Naive thymus-derived CD8-positive, alpha-beta T cell (primary cell): Measurements from ENCODE around the gene ZIC5. TPM values are rescaled to one million over a fixed set of nuclear protein-coding genes. Genes with fewer than 3 reads are reported as not detected.
A peak's percentile ranks its signal among the peaks of the same experiment; 100 is the strongest.
"Not testable (repeated sequence)": the region's sequence is repeated elsewhere in the genome, so short reads cannot be mapped to it uniquely, and the experiment has no call there.

Experiments used
- ATAC-seq, 2 donors: fragments of 150-1000 bp; cut with Tn5 transposase in 1 of 2; sonication (Bioruptor Pico), chemical (Tn5 transposase) in 1 of 2; 1 replicate in 1 of 2; 2 replicates in 1 of 2; pipeline ENCODE4 v1.10.0; 2021; ENCODE audit warnings: mild to moderate bottlenecking in 2 of 2, moderate library complexity in 2 of 2
- POLR2A ChIA-PET: fragments of 350-600 bp; sonication (Branson Sonifier 250); formaldehyde crosslinking; loops from one replicate; lab custom pipeline; 2021; ENCODE audit warnings: antibody characterized with exemption; lab: Charles Lee
- DNase-seq, 10 donors: peaks; one replicate each; pipeline versions ENCODE4 v3.0.0 to v3.0.0-alpha.2; 2020 to 2022
- H3K27ac Mint-ChIP-seq, 10 donors: one replicate each; pipeline ENCODE4 v1.8.0; 2020 to 2022; ENCODE audit warnings: mild to moderate bottlenecking in 10 of 10, mixed read lengths in 10 of 10, moderate library complexity in 4 of 10, inconsistent platforms in 1 of 10
- H3K27me3 Mint-ChIP-seq, 5 donors: one replicate each; pipeline ENCODE4 v1.8.0; 2021 to 2022; ENCODE audit warnings: mixed read lengths in 5 of 5
- H3K36me3 Mint-ChIP-seq, 3 donors: one replicate each; pipeline ENCODE4 v1.8.0; 2020 to 2022; ENCODE audit warnings: mixed read lengths in 3 of 3, mild to moderate bottlenecking in 2 of 3, inconsistent platforms in 1 of 3
- H3K4me1 Mint-ChIP-seq, 4 donors: one replicate each; pipeline ENCODE4 v1.8.0; 2021 to 2022; ENCODE audit warnings: mixed read lengths in 4 of 4
- H3K4me3 Mint-ChIP-seq, 10 donors: one replicate each; pipeline ENCODE4 v1.8.0; 2020 to 2022; ENCODE audit warnings: mild to moderate bottlenecking in 10 of 10, mixed read lengths in 10 of 10, moderate library complexity in 6 of 10, inconsistent platforms in 1 of 10
- H3K9me3 Mint-ChIP-seq, 9 donors: one replicate each; pipeline ENCODE4 v1.8.0; 2020 to 2022; ENCODE audit warnings: mixed read lengths in 9 of 9, mild to moderate bottlenecking in 3 of 9, inconsistent platforms in 1 of 9, moderate library complexity in 1 of 9
- polyA plus RNA-seq, 3 donors: library from polyadenylated mRNA; unstranded; fragments of 300-500 nt; fragmentation: Illumina TruSeq; gene quantifications; one replicate each; pipeline ENCODE4 v1.2.3, GENCODE V29; 2021
- total RNA-seq, 8 experiments: library from RNA in 2 of 8; stranded (reverse) in 2 of 8; gene quantifications; one replicate each; pipeline ENCODE4 v1.2.3 and lab custom pipeline; 2021 to 2026

Gene ZIC5
- total and polyA plus RNA-seq, 5 experiments from 2014 or later: not detected

- peaks cover 0 to 6% (median 6%) of the 10 kb centered on the region in 3 donors for H3K36me3 Mint-ChIP-seq
- peaks cover 32 to 98% (median 73%) of the 10 kb centered on the region in 5 donors for H3K27me3 Mint-ChIP-seq
- no peak for DNase-seq
- peak; percentile 36 to 37 for ATAC-seq
- H3K27ac Mint-ChIP-seq: peak overlapping the region in 1 of 10 donors; percentile 24
- H3K4me3 Mint-ChIP-seq: peak overlapping the region; percentile 45 to 84 (median 67)
- H3K9me3 Mint-ChIP-seq: peaks cover 0 to 7% (median 0%) of the 10 kb centered on the region in 9 donors
- peaks cover 13 to 38% (median 33%) of the 10 kb centered on the region in 4 donors for H3K4me1 Mint-ChIP-seq
- POLR2A ChIA-PET: interaction anchor here (0.6 kb wide), 1 partner anchor 289 kb away, joined by 3 read pairs; no protein-coding TSS in a partner anchor
These were observed 14.9 kb downstream of the ZIC5 start for GRCh38 chr13:99956473-99957349.

GRCh38 chr13:99955747-99956472, 15.7 kb downstream of the ZIC5 start:
- Mint-ChIP-seq H3K27me3 (peaks cover 30 to 98% (median 71%) of the 10 kb centered on the region in 5 donors), H3K27ac (peak overlapping the region in 1 of 10 donors; percentile 53), H3K4me3 (peak overlapping the region; percentile 40 to 84 (median 60)), H3K9me3 (peaks cover 0 to 7% (median 0%) of the 10 kb centered on the region in 9 donors), H3K4me1 (peaks cover 13 to 38% (median 33%) of the 10 kb centered on the region in 4 donors), H3K36me3 (peaks cover 0 to 6% (median 6%) of the 10 kb centered on the region in 3 donors)
- no peak for DNase-seq
- peak; percentile 14 to 25 for ATAC-seq
- POLR2A ChIA-PET: no interaction called here

GRCh38 chr13:99955107-99955746, 16.3 kb downstream of the ZIC5 start:
- peak overlapping the region in 1 of 10 donors; percentile 13 for H3K4me3 Mint-ChIP-seq

GRCh38 chr13:99953138-99953755, 18.3 kb downstream of the ZIC5 start:
- POLR2A ChIA-PET: interaction anchor here (1.2 kb wide), 1 partner anchor 16 kb away, joined by 3 read pairs; no protein-coding TSS in a partner anchor
- peaks cover 5 to 23% (median 17%) of the 10 kb centered on the region in 4 donors for H3K4me1 Mint-ChIP-seq
- no peak overlapping the region for H3K27ac Mint-ChIP-seq
- ATAC-seq: no peak
- no peak overlapping the region for H3K4me3 Mint-ChIP-seq
- H3K27me3 Mint-ChIP-seq: peaks cover 18 to 95% (median 64%) of the 10 kb centered on the region in 5 donors
- peaks cover 0 to 3% (median 0%) of the 10 kb centered on the region in 9 donors for H3K9me3 Mint-ChIP-seq
- no peak for DNase-seq
- peaks cover 0 to under 1% (median 0%) of the 10 kb centered on the region in 3 donors for H3K36me3 Mint-ChIP-seq

More at GRCh38 chr13:99955107-99955746, 16.3 kb downstream of the ZIC5 start:
- Mint-ChIP-seq H3K9me3 (peaks cover 0 to 7% (median 0%) of the 10 kb centered on the region in 9 donors), H3K36me3 (peaks cover 0 to 6% (median 6%) of the 10 kb centered on the region in 3 donors), H3K27me3 (peaks cover 28 to 98% (median 66%) of the 10 kb centered on the region in 5 donors), H3K4me1 (peaks cover 11 to 36% (median 31%) of the 10 kb centered on the region in 4 donors), H3K27ac (no peak overlapping the region)
- DNase-seq: no peak
- POLR2A ChIA-PET: no interaction called here
- no peak for ATAC-seq

GRCh38 chr13:99951666-99952065, 19.9 kb downstream of the ZIC5 start:
- not testable (repeated sequence) for ATAC-seq, DNase-seq, H3K27ac Mint-ChIP-seq, H3K4me3 Mint-ChIP-seq, H3K36me3 Mint-ChIP-seq, H3K9me3 Mint-ChIP-seq
- POLR2A ChIA-PET: interaction anchor here (1.0 kb wide), 1 partner anchor 23 kb away, joined by 3 read pairs; no protein-coding TSS in a partner anchor
- peaks cover 19 to 92% (median 66%) of the 10 kb centered on the region in 5 donors for H3K27me3 Mint-ChIP-seq
- H3K4me1 Mint-ChIP-seq: peaks cover 5 to 12% (median 8%) of the 10 kb centered on the region in 4 donors

GRCh38 chr13:99949679-99950413, 21.7 kb downstream of the ZIC5 start:
- Mint-ChIP-seq H3K27me3 (peaks cover 16 to 87% (median 58%) of the 10 kb centered on the region in 5 donors), H3K36me3 (no peaks in the 10 kb centered on the region), H3K27ac (no peak overlapping the region), H3K4me1 (no peaks in the 10 kb centered on the region), H3K4me3 (no peak overlapping the region), H3K9me3 (no peaks in the 10 kb centered on the region)
- DNase-seq (no peak), ATAC-seq (no peak)
- POLR2A ChIA-PET: no interaction called here

- ATAC-seq (no peak), DNase-seq (no peak)
- no peaks in the 10 kb centered on the region for H3K36me3 Mint-ChIP-seq
- no peaks in the 10 kb centered on the region for H3K9me3 Mint-ChIP-seq
- POLR2A ChIA-PET: no interaction called here
- H3K27me3 Mint-ChIP-seq: peaks cover 18 to 80% (median 55%) of the 10 kb centered on the region in 5 donors
- no peak overlapping the region for H3K4me3 Mint-ChIP-seq
- H3K27ac Mint-ChIP-seq: no peak overlapping the region
- H3K4me1 Mint-ChIP-seq: no peaks in the 10 kb centered on the region
These were observed 22.5 kb downstream of the ZIC5 start for GRCh38 chr13:99948907-99949678.

GRCh38 chr13:99948411-99948810, 23.2 kb downstream of the ZIC5 start:
- Mint-ChIP-seq H3K4me1 (no peaks in the 10 kb centered on the region), H3K27ac (no peak overlapping the region), H3K27me3 (peaks cover 16 to 73% (median 55%) of the 10 kb centered on the region in 5 donors), H3K4me3 (no peak overlapping the region), H3K9me3 (no peaks in the 10 kb centered on the region), H3K36me3 (no peaks in the 10 kb centered on the region)
- POLR2A ChIA-PET: no interaction called here
- DNase-seq (no peak), ATAC-seq (no peak)

- no peaks in the 10 kb centered on the region for H3K9me3 Mint-ChIP-seq
- H3K4me3 Mint-ChIP-seq: no peak overlapping the region
- H3K4me1 Mint-ChIP-seq: no peaks in the 10 kb centered on the region
- POLR2A ChIA-PET: no interaction called here
- no peak overlapping the region for H3K27ac Mint-ChIP-seq
- no peak for DNase-seq
- ATAC-seq: no peak
- no peaks in the 10 kb centered on the region for H3K36me3 Mint-ChIP-seq
- H3K27me3 Mint-ChIP-seq: peaks cover 16 to 65% (median 51%) of the 10 kb centered on the region in 5 donors
These were observed 23.9 kb downstream of the ZIC5 start for GRCh38 chr13:99947666-99948065.

- POLR2A ChIA-PET, H3K36me3 Mint-ChIP-seq, ATAC-seq, H3K9me3 Mint-ChIP-seq, H3K4me3 Mint-ChIP-seq, H3K27ac Mint-ChIP-seq, DNase-seq, H3K4me1 Mint-ChIP-seq: not testable (repeated sequence)
- H3K27me3 Mint-ChIP-seq: peaks cover 17 to 60% (median 55%) of the 10 kb centered on the region in 5 donors
These were observed 26.1 kb downstream of the ZIC5 start for GRCh38 chr13:99945515-99945914.

- no peak for DNase-seq
- Mint-ChIP-seq H3K27ac (no peak overlapping the region), H3K4me1 (no peaks in the 10 kb centered on the region), H3K9me3 (peaks cover 0 to 2% (median 0%) of the 10 kb centered on the region in 9 donors), H3K36me3 (no peaks in the 10 kb centered on the region), H3K4me3 (no peak overlapping the region), H3K27me3 (peaks cover 17 to 63% (median 55%) of the 10 kb centered on the region in 5 donors)
- POLR2A ChIA-PET: no interaction called here
- no peak for ATAC-seq
These were observed 27.0 kb downstream of the ZIC5 start for GRCh38 chr13:99944606-99945005.
